HepG2 (cell line): ENCODE measurements around the gene FAM114A1. TPM values are rescaled to one million over a fixed set of nuclear protein-coding genes. Genes with fewer than 3 reads are reported as not detected.

Experiments used
- CCDC6 ChIP-seq: sonication (generic); formaldehyde crosslinking; IDR thresholded peaks from 2 replicates; pipeline ENCODE4 v1.8.1; 2022; ENCODE audit warnings: mild to moderate bottlenecking, missing genetic modification reagents, moderate library complexity
- CEBPZ ChIP-seq: IDR thresholded peaks from 2 replicates; pipeline ENCODE4 v1.6.1; 2012; ENCODE audit warnings: low read length, improper control_type of control experiment
- ELK4 ChIP-seq: sonication (generic); formaldehyde crosslinking; IDR thresholded peaks from 2 replicates; pipeline ENCODE4 v1.9.0; 2021; ENCODE audit warnings: missing genetic modification reagents, borderline replicate concordance
- FOSL1 ChIP-seq: sonication (generic); formaldehyde crosslinking; IDR thresholded peaks from 2 replicates; pipeline ENCODE4 v1.9.0; 2021; ENCODE audit warnings: missing genetic modification reagents, borderline replicate concordance
- HMGXB3 ChIP-seq: sonication (generic); formaldehyde crosslinking; IDR thresholded peaks from 2 replicates; pipeline ENCODE4 v1.4.0; 2020; ENCODE audit warnings: missing genetic modification reagents, borderline replicate concordance
- NR2F2 ChIP-seq: IDR thresholded peaks from 2 replicates; pipeline ENCODE4 v1.6.1; 2012; ENCODE audit warnings: low read depth, inconsistent platforms, borderline replicate concordance
- PRMT3 ChIP-seq: sonication (generic); formaldehyde crosslinking; IDR thresholded peaks from 2 replicates; pipeline ENCODE4 v1.8.1; 2022; ENCODE audit warnings: low read depth, mild to moderate bottlenecking, moderate library complexity, missing genetic modification reagents, borderline replicate concordance
- RAD21 ChIP-seq: fragments of 450-650 bp; formaldehyde crosslinking; IDR thresholded peaks from 2 replicates; pipeline ENCODE4 v1.5.0; 2020; ENCODE audit warnings: mild to moderate bottlenecking
- RCOR2 ChIP-seq: IDR thresholded peaks from 2 replicates; pipeline ENCODE4 v1.6.1; 2016; ENCODE audit warnings: missing biosample characterization, missing genetic modification reagents
- SOX5 ChIP-seq: IDR thresholded peaks from 2 replicates; pipeline ENCODE4 v1.6.1; 2016; ENCODE audit warnings: borderline replicate concordance
- SRSF9 ChIP-seq: fragments of 200-400 bp; formaldehyde crosslinking; IDR thresholded peaks from 2 replicates; pipeline ENCODE4 v1.6.1; 2018; ENCODE audit warnings: borderline replicate concordance, mild to moderate bottlenecking, low read depth, low read length; ENCODE audit not compliant: insufficient read depth, poor library complexity, severe bottlenecking
- TAF15 ChIP-seq: fragments of 200-400 bp; formaldehyde crosslinking; IDR thresholded peaks from one replicate; pipeline ENCODE4 v1.6.1; 2018; ENCODE audit warnings: mild to moderate bottlenecking, low read depth, low read length; ENCODE audit not compliant: poor library complexity, severe bottlenecking
- TCF7L2 ChIP-seq: IDR thresholded peaks from 2 replicates; pipeline ENCODE4 v1.6.1; 2011; ENCODE audit warnings: mild to moderate bottlenecking, low read depth, low read length, moderate library complexity
- ZNF20 ChIP-seq: sonication (generic); formaldehyde crosslinking; IDR thresholded peaks from 2 replicates; pipeline ENCODE4 v1.4.0; 2020; ENCODE audit warnings: mild to moderate bottlenecking, moderate library complexity, missing genetic modification reagents
- ZNF513 ChIP-seq: sonication (generic); formaldehyde crosslinking; conservative IDR thresholded peaks from 2 replicates; pipeline ENCODE4 v1.5.0; 2020; ENCODE audit warnings: missing genetic modification reagents
- ZNF703 ChIP-seq: sonication (generic); formaldehyde crosslinking; IDR thresholded peaks from 2 replicates; pipeline ENCODE4 v1.5.1; 2020; ENCODE audit warnings: missing genetic modification reagents, mild to moderate bottlenecking, moderate library complexity, borderline replicate concordance
- ZNF713 ChIP-seq: sonication (generic); formaldehyde crosslinking; IDR thresholded peaks from 2 replicates; pipeline ENCODE4 v1.4.0; 2020; ENCODE audit warnings: mild to moderate bottlenecking, missing genetic modification reagents
- ZSCAN29 ChIP-seq: sonication (generic); formaldehyde crosslinking; conservative IDR thresholded peaks from 2 replicates; pipeline ENCODE4 v1.4.0; 2020; ENCODE audit warnings: mild to moderate bottlenecking, missing genetic modification reagents
- polyA plus RNA-seq, 8 experiments: library from polyadenylated mRNA; depleted of rRNA in 3 of 8; stranded (reverse) in 7 of 8; unstranded in 1 of 8; fragments of >200 nt; fragmentation: Illumina TruSeq in 4 of 8; extraction: Trizol in 4 of 8; gene quantifications; 2 replicates each; pipeline versions ENCODE4 v1.2.1 to v1.2.3, GENCODE V29; 2011 to 2016; ENCODE audit warnings: low read depth in 4 of 8, missing spikeins in 1 of 8, mixed read lengths in 1 of 8; ENCODE audit not compliant: insufficient read depth in 1 of 8
- total RNA-seq, 5 experiments: library from RNA; depleted of rRNA; stranded (reverse); fragments of >200 nt; fragmentation: Illumina TruSeq; extraction: Trizol; gene quantifications; 2 replicates each; pipeline ENCODE4 v1.2.3, GENCODE V29; 2016; ENCODE audit warnings: low read depth in 1 of 5

Gene FAM114A1
- total and polyA plus RNA-seq, 2 of the 13 experiments (the other 11 are each of a cell fraction or from before 2014, with no cell fraction given): 61.0 to 76.9 TPM

- no peak; the same call in 1 of the 2 replicates for TF ChIP-seq RCOR2
- TF ChIP-seq ZNF20: no peak
- no peak for TF ChIP-seq ZSCAN29 (CRISPR knock-in tag)
- TF ChIP-seq ELK4 (CRISPR knock-in tag): no peak
- TF ChIP-seq ZNF513 (CRISPR knock-in tag): no peak
- TF ChIP-seq RAD21 (CRISPR knock-in tag): no peak
- no peak for TF ChIP-seq CEBPZ
- no peak for TF ChIP-seq PRMT3 (CRISPR knock-in tag)
- peak; percentile 89 for TF ChIP-seq SOX5 (CRISPR knock-in tag)
- no peak for TF ChIP-seq SRSF9
- no peak for TF ChIP-seq TAF15
- TF ChIP-seq ZNF703: no peak
- TF ChIP-seq ZNF713: no peak
- no peak for TF ChIP-seq CCDC6
- no peak for TF ChIP-seq TCF7L2
- no peak for TF ChIP-seq NR2F2
- TF ChIP-seq HMGXB3 (CRISPR knock-in tag): peak; percentile 59; the same call in 1 of the 2 replicates
- TF ChIP-seq FOSL1 (CRISPR knock-in tag): no peak
These were observed 5.0 kb downstream of the FAM114A1 start (continued) for GRCh38 chr4:38872620-38873019.
